Muscle layer of duodenum (tissue), 2 donors: Measurements from ENCODE around the gene FAM20B.
A peak's percentile ranks its signal among the peaks of the same experiment; 100 is the strongest.

Source experiments
- H3K27ac ChIP-seq: one replicate; pipeline ENCODE4 v1.7.0; 2013; ENCODE audit warnings: mild to moderate bottlenecking, low read length
- H3K27me3 ChIP-seq: one replicate; pipeline ENCODE4 v1.7.0; 2013; ENCODE audit warnings: low read depth, mild to moderate bottlenecking, control low read depth, low read length
- H3K36me3 ChIP-seq, 2 donors: one replicate each; pipeline ENCODE4 v1.7.0; 2013; ENCODE audit warnings: low read length in 2 of 2, control low read depth in 1 of 2, mild to moderate bottlenecking in 1 of 2; ENCODE audit not compliant: insufficient read depth in 2 of 2, control insufficient read depth in 1 of 2
- H3K4me1 ChIP-seq, 2 donors: one replicate each; pipeline ENCODE4 v1.7.0; 2013; ENCODE audit warnings: low read length in 2 of 2, mild to moderate bottlenecking in 2 of 2, control low read depth in 1 of 2, moderate library complexity in 1 of 2; ENCODE audit not compliant: insufficient read depth in 2 of 2, control insufficient read depth in 1 of 2
- H3K4me3 ChIP-seq, 2 donors: one replicate each; pipeline ENCODE4 v1.7.0; 2013; ENCODE audit warnings: low read length in 2 of 2, low read depth in 1 of 2, mild to moderate bottlenecking in 1 of 2
- H3K9me3 ChIP-seq, 2 donors: one replicate each; pipeline ENCODE4 v1.7.0; 2013; ENCODE audit warnings: low read length in 2 of 2, control low read depth in 1 of 2, mild to moderate bottlenecking in 1 of 2; ENCODE audit not compliant: control insufficient read depth in 1 of 2
- donor health status: healthy.

FAM20B gene

GRCh38 chr1:179082999-179083335 lies 57.3 kb downstream of the FAM20B start:
- Histone ChIP-seq H3K27ac (peak overlapping the region; percentile 40), H3K27me3 (no peaks in the 10 kb centered on the region), H3K4me3 (peak overlapping the region; percentile 87 to 90), H3K4me1 (peaks cover 13 to 16% of the 10 kb centered on the region in 2 donors), H3K36me3 (peaks cover 12 to 15% of the 10 kb centered on the region in 2 donors), H3K9me3 (no peaks in the 10 kb centered on the region)

- peaks cover 13 to 16% of the 10 kb centered on the region in 2 donors for H3K4me1 ChIP-seq
- peaks cover 12 to 15% of the 10 kb centered on the region in 2 donors for H3K36me3 ChIP-seq
- H3K4me3 ChIP-seq = no peak overlapping the region
- H3K27me3 ChIP-seq = no peaks in the 10 kb centered on the region
- no peak overlapping the region for H3K27ac ChIP-seq
- no peaks in the 10 kb centered on the region for H3K9me3 ChIP-seq
Measured at GRCh38 chr1:179083533-179083932, 57.8 kb downstream of the FAM20B start.

GRCh38 chr1:179087665-179088064 lies 62.0 kb downstream of the FAM20B start:
- Histone ChIP-seq H3K4me1 (peaks cover 3 to 18% of the 10 kb centered on the region in 2 donors), H3K9me3 (no peaks in the 10 kb centered on the region), H3K27me3 (no peaks in the 10 kb centered on the region), H3K36me3 (peaks cover 12 to 30% of the 10 kb centered on the region in 2 donors), H3K27ac (no peak overlapping the region), H3K4me3 (no peak overlapping the region)

- no peak overlapping the region for H3K27ac ChIP-seq
- H3K4me3 ChIP-seq = no peak overlapping the region
- H3K36me3 ChIP-seq = peaks cover 24 to 53% of the 10 kb centered on the region in 2 donors
- H3K27me3 ChIP-seq = no peaks in the 10 kb centered on the region
- H3K9me3 ChIP-seq = no peaks in the 10 kb centered on the region
- H3K4me1 ChIP-seq = peaks cover 0 to 13% of the 10 kb centered on the region in 2 donors
Measured at GRCh38 chr1:179089827-179090482, 64.3 kb downstream of the FAM20B start.

- Histone ChIP-seq H3K27ac (no peak overlapping the region), H3K9me3 (no peaks in the 10 kb centered on the region), H3K4me3 (no peak overlapping the region), H3K27me3 (no peaks in the 10 kb centered on the region), H3K36me3 (peaks cover 22 to 58% of the 10 kb centered on the region in 2 donors), H3K4me1 (peaks cover 0 to 13% of the 10 kb centered on the region in 2 donors)
Measured at GRCh38 chr1:179090522-179090921, 64.8 kb downstream of the FAM20B start.

- H3K27ac ChIP-seq = no peak overlapping the region
- H3K4me1 ChIP-seq = peaks cover 0 to 13% of the 10 kb centered on the region in 2 donors
- peaks cover 18 to 60% of the 10 kb centered on the region in 2 donors for H3K36me3 ChIP-seq
- H3K9me3 ChIP-seq = no peaks in the 10 kb centered on the region
- H3K4me3 ChIP-seq = no peak overlapping the region
- H3K27me3 ChIP-seq = no peaks in the 10 kb centered on the region
Measured at GRCh38 chr1:179090923-179091322, 65.2 kb downstream of the FAM20B start.

GRCh38 chr1:179091691-179092165 lies 66.0 kb downstream of the FAM20B start:
- Histone ChIP-seq H3K4me3 (no peak overlapping the region), H3K9me3 (no peaks in the 10 kb centered on the region), H3K27me3 (no peaks in the 10 kb centered on the region), H3K4me1 (peaks cover 0 to 13% of the 10 kb centered on the region in 2 donors), H3K36me3 (peaks cover 16 to 58% of the 10 kb centered on the region in 2 donors), H3K27ac (no peak overlapping the region)

- Histone ChIP-seq H3K4me1 (peaks cover 0 to 13% of the 10 kb centered on the region in 2 donors), H3K36me3 (peaks cover 25 to 59% of the 10 kb centered on the region in 2 donors), H3K27me3 (no peaks in the 10 kb centered on the region), H3K4me3 (no peak overlapping the region), H3K9me3 (no peaks in the 10 kb centered on the region), H3K27ac (no peak overlapping the region)
Measured at GRCh38 chr1:179092896-179093461, 67.3 kb downstream of the FAM20B start.

- H3K9me3 ChIP-seq = no peaks in the 10 kb centered on the region
- H3K4me3 ChIP-seq = no peak overlapping the region
- peaks cover 25 to 58% of the 10 kb centered on the region in 2 donors for H3K36me3 ChIP-seq
- no peaks in the 10 kb centered on the region for H3K27me3 ChIP-seq
- peaks cover 0 to 13% of the 10 kb centered on the region in 2 donors for H3K4me1 ChIP-seq
- no peak overlapping the region for H3K27ac ChIP-seq
Measured at GRCh38 chr1:179094818-179095217, 69.1 kb downstream of the FAM20B start.

- Histone ChIP-seq H3K27ac (no peak overlapping the region), H3K4me3 (no peak overlapping the region), H3K27me3 (no peaks in the 10 kb centered on the region), H3K4me1 (peaks cover 0 to 13% of the 10 kb centered on the region in 2 donors), H3K9me3 (no peaks in the 10 kb centered on the region), H3K36me3 (peaks cover 25 to 58% of the 10 kb centered on the region in 2 donors)
Measured at GRCh38 chr1:179095377-179095776, 69.7 kb downstream of the FAM20B start.

GRCh38 chr1:179095924-179096323 lies 70.2 kb downstream of the FAM20B start:
- Histone ChIP-seq H3K9me3 (no peaks in the 10 kb centered on the region), H3K27ac (no peak overlapping the region), H3K4me1 (peaks cover 0 to 12% of the 10 kb centered on the region in 2 donors), H3K27me3 (no peaks in the 10 kb centered on the region), H3K4me3 (no peak overlapping the region), H3K36me3 (peaks cover 25 to 56% of the 10 kb centered on the region in 2 donors)
